Astrocyte of the spinal cord (primary cell): Measurements from ENCODE around the gene CCL24.
A peak's percentile ranks its signal among the peaks of the same experiment; 100 is the strongest.
"Not testable (repeated sequence)": the region's sequence is repeated elsewhere in the genome, so short reads cannot be mapped to it uniquely, and the experiment has no call there.

ENCODE experiments used
- DNase-seq: peaks from one replicate; pipeline ENCODE4 v3.0.0; 2011; ENCODE audit warnings: low read depth, low spot score
- H3K4me3 ChIP-seq: 2 replicates; pipeline ENCODE4 v1.5.1; 2011; ENCODE audit warnings: low read depth, mild to moderate bottlenecking, low read length, moderate library complexity
- CTCF ChIP-seq: IDR thresholded peaks from 2 replicates; pipeline ENCODE4 v1.5.1; 2012; ENCODE audit warnings: low read depth, mild to moderate bottlenecking, low read length, inconsistent platforms
- in situ Hi-C: cut with HindIII; loops from 2 replicates; pipeline ENCODE4 v1.10.0; 2017; ENCODE audit warnings: low sequenced_read_pairs

The CCL24 gene

GRCh38 chr7:75836798-75837197 is 23.2 kb upstream of the CCL24 start:
- in situ Hi-C loops: no loop called here
- no peak for DNase-seq
- TF ChIP-seq CTCF: no peak
- H3K4me3 ChIP-seq: no peak overlapping the region

- in situ Hi-C loops: no loop called here
These were observed 22.2 kb upstream of the CCL24 start for GRCh38 chr7:75835688-75836285.

GRCh38 chr7:75833662-75834061 is 20.1 kb upstream of the CCL24 start:
- H3K4me3 ChIP-seq, in situ Hi-C loops: not testable (repeated sequence)
- DNase-seq: peak; percentile 65

More at GRCh38 chr7:75835688-75836285, 22.2 kb upstream of the CCL24 start:
- H3K4me3 ChIP-seq: no peak overlapping the region
- no peak for DNase-seq
- no peak for TF ChIP-seq CTCF

GRCh38 chr7:75830978-75831377 is 17.4 kb upstream of the CCL24 start:
- no peak for TF ChIP-seq CTCF
- no peak overlapping the region for H3K4me3 ChIP-seq
- DNase-seq: no peak
- in situ Hi-C loops: no loop called here

GRCh38 chr7:75829656-75830055 is 16.1 kb upstream of the CCL24 start:
- DNase-seq: peak; percentile 86
- in situ Hi-C loops, H3K4me3 ChIP-seq: not testable (repeated sequence)

- no peak for DNase-seq
- no peak overlapping the region for H3K4me3 ChIP-seq
- in situ Hi-C loops: no loop called here
- TF ChIP-seq CTCF: no peak
These were observed 9.7 kb upstream of the CCL24 start for GRCh38 chr7:75823198-75823910.

- no peak for DNase-seq
- in situ Hi-C loops: no loop called here
- TF ChIP-seq CTCF: no peak
- H3K4me3 ChIP-seq: no peak overlapping the region
These were observed 7.1 kb upstream of the CCL24 start for GRCh38 chr7:75820688-75821087.
